ENCODE data around the gene DUOXA1.
"Not testable (repeated sequence)": the region's sequence is repeated elsewhere in the genome, so short reads cannot be mapped to it uniquely, and the experiment has no call there.

Gene DUOXA1

DNA sequence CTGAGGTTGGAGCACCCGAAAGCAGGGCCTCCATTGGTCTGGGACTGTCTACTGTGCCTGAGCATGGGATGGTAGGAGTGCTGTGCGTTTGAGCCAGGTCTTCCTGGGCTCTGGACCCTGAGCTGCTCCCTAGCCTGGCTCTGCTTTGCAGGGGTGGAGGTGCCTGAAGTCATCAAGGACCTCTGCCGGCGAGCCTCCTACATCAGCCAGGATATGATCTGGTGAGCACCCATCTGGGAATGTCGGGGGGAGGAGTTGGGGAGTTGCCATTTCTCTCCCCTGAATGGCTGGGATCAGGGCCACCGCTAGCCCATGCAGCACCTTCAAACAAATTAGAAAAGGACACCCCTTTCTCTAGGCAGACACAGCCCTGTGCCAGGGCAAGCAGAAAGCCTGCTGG, 20.8 kb upstream of the DUOXA1 start:
- DNase-seq = no peak

- no peak for DNase-seq
Observed at GRCh38 chr15:45149060-45149459, 19.4 kb upstream of the DUOXA1 start.

DNA sequence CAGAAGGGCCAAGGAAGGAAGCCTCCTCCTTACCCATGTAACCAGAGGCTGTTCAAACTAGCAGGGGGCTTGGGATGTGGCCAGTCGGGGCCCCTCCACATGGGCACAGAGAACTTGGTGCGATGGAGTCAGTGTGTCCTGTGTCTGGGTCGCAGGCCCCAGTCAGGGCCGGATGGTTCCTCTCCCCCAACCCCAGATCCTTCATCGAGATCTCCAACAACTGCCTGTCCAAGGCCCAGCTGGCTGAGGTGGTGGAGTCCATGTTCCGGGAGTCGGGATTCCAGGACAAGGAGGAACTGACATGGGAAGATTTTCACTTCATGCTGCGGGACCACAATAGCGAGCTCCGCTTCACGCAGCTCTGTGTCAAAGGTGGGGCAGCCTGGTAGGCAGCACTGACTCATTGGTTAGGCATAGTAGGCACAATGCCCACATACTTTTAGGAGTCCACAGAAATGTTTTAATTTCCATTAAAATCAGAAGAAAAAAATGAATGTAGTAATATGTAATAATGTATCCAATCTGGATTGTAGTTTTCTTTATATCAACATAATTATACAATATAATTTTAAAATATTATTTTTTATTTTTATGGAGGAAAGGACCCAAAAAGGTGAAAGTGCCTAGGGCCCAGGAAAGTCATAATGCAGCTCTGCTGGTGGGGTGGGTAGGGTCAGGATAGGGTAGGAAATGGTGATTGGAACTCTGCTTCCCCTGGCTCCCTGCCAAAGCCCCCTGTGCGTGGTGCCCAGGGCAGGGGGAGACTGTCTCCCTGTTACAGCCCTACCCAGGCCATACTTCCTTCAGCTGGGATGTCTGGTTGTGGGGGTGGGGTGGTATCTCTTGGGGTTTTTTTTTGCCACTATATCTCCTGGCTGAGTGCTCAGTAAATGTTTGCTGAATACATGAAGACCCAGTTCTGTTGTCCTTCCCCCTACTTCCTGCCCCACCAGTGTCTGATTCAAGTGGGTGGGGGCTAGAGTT, 18.7 kb upstream of the DUOXA1 start:
- DNase-seq = peak; percentile 4

GRCh38 chr15:45147606-45148005, 17.9 kb upstream of the DUOXA1 start:
- no peak for DNase-seq

GRCh38 chr15:45146405-45146804, 16.7 kb upstream of the DUOXA1 start:
- peak; percentile 27 for DNase-seq

- no peak for DNase-seq
Observed at GRCh38 chr15:45144775-45145174, 15.1 kb upstream of the DUOXA1 start.

GRCh38 chr15:45143946-45144345, 14.3 kb upstream of the DUOXA1 start:
- DNase-seq = no peak

GRCh38 chr15:45143056-45143455, 13.4 kb upstream of the DUOXA1 start:
- DNase-seq = no peak

GRCh38 chr15:45141386-45141785, 11.7 kb upstream of the DUOXA1 start:
- DNase-seq = no peak

- no peak for DNase-seq
Observed at GRCh38 chr15:45140557-45141250, 11.0 kb upstream of the DUOXA1 start.

DNA sequence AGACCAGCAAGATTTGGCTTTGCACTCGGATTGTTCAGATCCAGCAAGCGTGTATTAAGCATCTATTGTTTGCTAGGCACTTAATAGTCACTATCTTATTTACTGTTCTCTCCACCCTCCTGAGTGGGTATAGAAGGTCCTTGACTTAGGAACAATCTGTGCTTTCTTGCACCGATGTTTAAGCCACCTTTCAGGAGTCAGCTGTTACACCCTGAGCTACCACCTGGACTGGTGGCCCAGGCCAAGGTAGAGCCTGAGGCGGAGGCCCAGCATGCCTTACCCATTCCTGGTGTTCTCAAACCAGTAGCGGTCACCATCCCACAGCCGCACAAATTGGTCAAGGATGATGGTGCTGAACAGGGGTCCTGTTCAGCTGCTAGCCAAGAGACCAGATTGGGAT, 10.1 kb upstream of the DUOXA1 start:
- DNase-seq = no peak

DNA sequence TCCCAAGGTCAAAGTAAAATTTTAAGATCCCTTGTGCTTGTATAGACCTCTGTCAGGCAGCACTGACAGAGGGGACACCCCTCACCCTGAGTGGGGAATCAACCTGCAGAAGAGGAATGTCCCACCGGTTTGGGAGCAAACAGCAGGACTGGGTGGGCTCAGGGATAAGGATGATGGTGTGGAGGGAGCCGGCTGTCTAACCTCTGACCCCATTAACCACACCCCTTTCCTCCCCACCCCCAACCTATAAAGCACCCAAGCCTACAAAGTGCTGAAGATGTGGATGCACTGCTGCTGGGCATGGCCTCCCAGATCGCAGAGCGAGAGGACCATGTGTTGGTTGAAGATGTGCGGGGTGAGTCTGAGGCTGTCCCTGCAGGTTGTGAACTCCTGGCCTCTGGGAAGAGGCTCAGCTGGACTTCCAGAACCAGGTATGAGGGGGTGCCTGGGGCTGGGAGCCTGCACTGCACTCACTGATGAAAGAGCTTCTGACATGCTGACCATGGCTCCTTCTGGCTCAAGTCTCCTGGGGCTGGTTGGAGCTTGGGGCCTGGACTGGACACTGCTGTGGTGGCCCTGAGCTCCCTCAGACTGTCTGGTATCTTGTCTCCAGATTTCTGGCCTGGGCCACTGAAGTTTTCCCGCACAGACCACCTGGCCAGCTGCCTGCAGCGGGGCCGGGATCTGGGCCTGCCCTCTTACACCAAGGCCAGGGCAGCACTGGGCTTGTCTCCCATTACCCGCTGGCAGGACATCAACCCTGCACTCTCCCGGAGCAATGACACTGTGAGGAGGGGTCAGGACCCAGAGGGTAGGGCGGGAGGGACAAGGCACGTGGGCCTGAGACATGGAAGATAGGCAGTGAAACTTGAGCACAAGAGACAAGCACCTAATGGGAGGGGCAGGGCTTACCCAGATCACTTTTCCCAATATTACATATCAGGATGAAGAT, 9.4 kb upstream of the DUOXA1 start:
- no peak for DNase-seq

GRCh38 chr15:45137703-45138102, 8.0 kb upstream of the DUOXA1 start:
- DNase-seq = no peak

DNA sequence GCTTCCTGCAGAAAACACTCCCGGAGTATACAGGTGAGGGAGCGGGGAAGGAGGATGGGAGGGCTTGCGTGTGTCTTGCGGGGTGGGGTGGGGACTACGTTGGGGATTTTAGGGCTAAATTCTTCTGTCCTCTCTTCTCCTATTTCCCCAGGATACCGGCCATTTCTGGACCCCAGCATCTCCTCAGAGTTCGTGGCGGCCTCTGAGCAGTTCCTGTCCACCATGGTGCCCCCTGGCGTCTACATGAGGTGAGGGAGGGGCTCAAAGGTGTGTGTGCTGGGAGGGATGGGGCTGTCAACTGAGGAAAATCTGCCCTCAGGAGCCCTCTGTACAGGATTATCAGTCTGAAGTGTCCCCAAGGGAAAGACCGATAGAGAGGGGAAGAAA, 6.7 kb upstream of the DUOXA1 start:
- DNase-seq = no peak

DNA sequence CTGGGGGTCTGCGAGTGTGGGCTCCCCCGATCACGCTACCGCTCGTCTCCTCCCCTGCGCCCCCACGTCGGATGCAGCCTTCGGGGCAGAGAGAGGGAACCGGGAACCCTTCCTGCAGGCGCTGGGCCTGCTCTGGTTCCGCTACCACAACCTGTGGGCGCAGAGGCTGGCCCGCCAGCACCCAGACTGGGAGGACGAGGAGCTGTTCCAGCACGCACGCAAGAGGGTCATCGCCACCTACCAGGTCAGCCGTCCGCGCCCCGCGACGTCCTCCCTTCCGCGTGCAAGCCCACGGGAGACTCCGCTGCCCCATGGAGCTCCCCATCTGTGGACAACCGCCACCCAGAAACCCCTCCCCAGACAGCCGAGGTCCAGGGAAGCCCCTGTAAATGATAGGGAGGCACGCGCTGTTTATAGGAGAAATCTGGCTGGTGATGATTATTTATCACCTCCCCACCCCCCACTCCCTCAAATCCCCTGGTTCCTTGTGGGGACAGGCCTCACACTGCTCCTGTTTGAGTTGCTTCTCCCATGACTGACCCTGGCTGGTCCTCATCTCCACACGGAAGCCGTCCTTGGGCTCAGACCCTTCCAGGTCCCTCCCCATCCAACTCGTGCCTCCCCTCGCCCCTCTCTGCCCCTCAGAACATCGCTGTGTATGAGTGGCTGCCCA, 6.2 kb upstream of the DUOXA1 start:
- not testable (repeated sequence) for DNase-seq

DNA sequence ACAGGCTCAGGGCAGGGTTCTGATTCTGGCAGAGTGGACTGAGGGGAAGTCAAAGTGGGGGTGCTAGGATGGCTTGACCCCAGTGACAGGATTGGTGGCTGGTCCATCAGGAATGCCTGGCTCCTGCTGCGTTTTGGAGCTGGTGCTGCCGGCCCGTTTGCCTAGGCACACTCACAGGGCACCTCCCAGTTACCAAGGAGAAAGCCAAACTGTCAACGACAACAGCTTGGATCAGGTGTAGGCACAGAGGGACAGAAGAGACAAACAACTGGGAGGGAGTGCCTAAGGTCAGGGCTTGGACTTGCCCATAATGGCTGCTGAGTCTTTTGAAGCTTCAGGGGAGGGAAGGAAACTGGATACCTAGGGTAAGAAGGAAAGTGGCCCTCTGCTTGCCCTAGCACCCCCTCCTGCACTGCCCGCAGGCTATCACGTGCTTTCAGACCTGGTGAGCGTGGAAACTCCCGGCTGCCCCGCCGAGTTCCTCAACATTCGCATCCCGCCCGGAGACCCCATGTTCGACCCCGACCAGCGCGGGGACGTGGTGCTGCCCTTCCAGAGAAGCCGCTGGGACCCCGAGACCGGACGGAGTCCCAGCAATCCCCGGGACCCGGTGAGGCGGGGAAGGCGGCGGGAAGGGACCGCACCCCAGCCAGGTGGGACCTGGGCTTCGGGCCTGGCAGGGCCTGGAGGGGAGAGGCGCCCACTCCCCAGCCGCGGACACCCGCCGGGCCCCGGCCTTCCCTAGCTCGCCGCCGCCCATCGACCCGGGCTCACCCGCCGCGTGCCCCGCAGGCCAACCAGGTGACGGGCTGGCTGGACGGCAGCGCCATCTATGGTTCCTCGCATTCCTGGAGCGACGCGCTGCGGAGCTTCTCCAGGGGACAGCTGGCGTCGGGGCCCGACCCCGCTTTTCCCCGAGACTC, 5.3 kb upstream of the DUOXA1 start:
- no peak for DNase-seq

DNA sequence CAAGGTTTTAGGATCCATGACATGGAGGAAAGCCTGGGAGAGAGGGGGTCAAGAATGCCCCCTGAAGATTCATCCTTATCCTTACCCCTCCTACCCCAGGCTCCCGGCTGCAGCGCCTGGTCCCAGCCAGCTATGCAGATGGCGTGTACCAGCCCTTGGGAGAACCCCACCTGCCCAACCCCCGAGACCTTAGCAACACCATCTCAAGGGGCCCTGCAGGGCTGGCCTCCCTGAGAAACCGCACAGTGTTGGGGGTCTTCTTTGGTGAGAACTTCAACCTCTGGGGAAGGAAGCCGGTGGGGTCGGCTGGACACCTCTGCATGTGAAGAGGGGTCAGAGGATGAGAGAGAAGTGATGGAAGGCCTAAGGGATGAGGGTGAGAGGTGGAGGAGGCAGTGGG, 4.4 kb upstream of the DUOXA1 start:
- DNase-seq = no peak

DNA sequence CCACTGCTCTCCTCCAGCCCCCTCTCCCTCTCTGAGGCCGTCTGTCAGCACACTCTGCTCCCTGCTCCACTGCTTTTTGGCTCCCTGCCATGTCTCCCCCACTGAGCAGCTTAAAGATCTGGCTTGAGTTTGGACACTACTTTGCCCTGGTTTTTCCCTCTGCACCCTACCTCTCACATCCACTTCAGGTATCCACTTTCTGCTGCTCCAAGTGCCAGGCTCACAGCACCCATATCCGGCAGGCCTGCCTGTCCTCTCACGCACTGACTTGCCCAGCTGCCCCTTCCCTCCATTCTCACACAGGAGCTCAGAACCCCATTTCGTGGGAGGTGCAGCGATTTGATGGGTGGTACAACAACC, 3.9 kb upstream of the DUOXA1 start:
- DNase-seq = no peak

DNA sequence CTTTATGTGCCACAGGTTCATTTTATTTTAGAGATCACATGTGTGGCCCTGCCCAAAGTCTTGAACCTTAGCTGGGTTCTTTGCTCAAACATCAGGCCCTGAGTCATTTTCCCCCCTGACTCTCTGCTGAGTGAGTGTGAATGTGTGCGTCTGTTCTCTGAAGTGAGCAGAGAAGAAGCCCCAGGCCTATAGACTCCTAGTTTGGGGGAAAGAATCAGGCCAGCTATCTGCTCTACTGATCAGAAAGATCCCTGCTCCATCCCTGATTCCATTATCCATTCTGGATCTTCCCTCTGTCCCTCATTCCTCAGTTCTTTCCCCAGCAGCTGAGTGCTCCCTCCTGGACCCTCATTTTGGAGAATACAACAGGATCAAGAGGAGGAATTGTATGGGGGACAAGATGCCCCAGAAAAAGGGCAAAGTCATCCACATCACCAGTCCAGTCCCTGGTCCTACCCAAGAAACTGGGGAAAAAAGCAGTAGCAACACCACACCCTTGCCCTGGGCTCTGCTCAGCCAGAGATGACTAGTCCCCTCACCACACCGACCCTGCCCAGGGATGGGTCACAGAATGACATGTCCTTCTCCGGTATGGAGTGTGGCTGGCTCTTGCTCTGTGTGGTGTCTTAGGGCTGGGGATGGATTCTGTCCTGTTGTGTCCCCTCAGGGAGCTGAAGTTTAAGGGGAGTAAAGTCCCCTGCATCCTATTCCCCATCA, 3.3 kb upstream of the DUOXA1 start:
- DNase-seq = no peak

GRCh38 chr15:45131510-45131909, 1.8 kb upstream of the DUOXA1 start:
- DNase-seq = no peak

Measured in DMS53 (cell line).